ENCODE measurements around the gene KRT74.

Gene KRT74

DNA sequence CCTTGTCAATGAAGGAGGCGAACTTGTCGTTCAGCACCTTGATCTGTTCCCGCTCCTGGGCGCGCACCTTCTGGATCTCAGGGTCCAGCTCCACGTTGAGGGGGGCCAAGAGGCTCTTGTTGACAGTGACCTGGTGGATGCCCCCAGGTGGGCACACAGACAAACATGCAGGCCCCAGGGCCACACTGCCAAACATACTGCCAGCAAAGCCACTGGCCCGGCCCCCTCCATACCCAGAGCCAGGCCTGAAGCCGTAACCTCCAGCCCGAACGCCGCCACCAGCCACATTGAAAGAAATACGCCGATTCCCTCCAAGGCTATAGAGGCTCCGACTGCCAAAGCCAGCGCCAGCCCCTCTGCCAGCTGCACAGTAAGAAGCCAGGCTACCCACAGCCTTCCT is 337 bp downstream of the KRT74 start:
- DNase-seq (ENCODE audit: low spot score) = no peak

DNA sequence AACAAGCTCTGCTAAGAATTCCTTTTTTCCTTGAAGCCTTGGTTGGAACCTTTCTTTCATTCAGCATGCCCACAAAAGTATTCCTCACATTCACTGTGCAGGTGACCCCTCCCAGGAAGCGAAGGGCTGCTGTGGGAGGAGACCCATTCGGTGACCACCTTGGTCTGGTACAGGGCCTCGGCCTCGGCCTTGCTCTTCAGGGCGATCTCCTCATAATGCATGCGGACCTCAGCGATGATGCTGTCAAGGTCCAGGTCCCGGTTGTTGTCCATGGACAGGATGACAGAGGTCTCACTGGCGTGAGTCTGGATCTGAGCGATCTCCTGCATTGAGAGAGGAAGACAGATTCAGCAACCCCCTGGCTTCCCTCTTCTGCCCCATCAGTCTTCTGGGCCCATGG is 3.1 kb downstream of the KRT74 start:
- no peak for DNase-seq (ENCODE audit: low spot score)

DNA sequence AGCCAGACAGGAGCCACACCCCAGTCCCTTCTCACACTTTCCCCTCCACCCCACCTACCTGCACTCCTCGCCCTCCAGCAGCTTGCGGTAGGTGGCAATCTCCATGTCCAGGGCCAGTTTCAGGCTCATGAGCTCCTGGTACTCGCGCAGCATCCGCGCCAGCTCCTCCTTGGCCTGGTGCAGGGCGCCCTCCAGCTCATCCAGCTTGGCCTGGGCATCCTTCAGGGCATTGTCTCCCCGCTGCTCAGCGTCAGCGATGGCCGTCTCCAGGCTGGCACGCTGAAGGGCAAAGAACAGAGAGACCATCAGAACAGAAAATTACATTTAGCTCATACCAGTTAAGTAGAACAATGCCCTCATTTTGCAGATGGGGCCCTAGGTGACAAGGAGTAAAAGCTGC is 5.5 kb downstream of the KRT74 start:
- no peak for DNase-seq (ENCODE audit: low spot score)

DNA sequence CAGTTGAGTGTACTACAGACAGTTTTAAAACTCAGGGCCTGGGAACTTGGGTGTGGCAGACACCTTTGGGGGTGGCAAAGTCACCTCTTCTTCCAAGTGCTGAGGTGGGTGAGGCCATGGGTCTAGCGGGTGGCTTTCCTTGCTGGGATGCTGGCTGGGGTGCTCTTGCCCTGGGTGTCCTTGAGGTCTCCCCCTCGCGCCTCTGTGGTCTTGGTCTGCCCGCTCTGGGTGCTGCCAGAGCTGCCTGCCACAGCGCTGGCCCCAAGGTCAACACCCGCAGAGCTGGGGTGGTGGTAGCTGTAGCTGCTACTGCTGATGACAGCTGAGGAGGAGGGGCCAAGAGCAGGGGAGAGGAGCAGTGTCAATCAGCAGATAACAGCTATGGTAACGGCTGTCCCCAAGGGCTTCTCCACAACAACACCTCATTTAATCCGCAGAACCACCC is 6.8 kb downstream of the KRT74 start:
- DNase-seq (ENCODE audit: low spot score) = no peak

DNA sequence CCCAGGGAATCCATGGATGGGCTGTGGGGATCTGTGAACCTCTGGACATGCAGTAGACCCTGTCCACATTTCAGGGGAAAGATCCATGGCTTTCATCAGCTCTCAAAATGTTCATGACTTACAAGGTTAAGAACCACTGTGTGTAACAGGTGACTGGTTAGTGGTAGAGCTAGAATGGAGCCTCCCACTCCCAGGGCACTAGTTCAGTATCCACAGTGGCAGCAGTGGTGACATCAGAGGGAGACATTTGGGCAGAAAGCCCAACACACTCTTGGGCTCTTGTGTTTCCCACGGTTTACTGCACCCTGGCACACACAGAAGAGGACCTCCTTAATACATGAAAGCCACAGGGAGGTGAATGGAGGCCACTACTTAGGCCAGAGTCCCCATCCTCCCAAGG is 9.1 kb downstream of the KRT74 start:
- no peak for DNase-seq (ENCODE audit: low spot score)

DNA sequence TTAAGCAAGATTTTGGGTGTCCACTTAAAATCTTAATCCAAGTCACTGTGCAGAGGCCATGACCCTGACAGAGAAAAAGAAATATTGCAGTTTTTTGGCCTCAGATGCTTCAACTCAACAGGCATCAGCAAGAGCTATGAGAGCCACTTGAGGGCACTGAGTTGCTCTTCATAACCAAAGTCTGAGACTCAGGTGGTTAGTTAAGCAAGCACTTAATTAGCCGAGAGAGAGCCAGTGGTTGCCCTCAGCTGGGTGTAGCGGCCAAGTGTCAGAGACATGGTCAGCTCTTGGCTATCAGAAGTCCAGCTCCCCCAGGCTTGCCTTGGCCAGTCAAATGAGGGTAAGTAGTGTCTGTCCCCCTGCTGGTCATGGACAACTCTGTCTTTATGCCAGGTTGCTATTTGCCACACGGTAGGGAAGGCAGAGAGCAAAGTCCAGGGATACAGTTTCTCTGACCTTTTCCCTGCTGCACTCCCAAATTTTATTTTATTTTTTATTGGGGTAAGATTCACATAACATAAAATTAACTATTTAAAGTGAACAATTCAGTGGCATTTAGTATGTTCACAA is 11.7 kb downstream of the KRT74 start:
- DNase-seq (ENCODE audit: low spot score) = no peak

DNA sequence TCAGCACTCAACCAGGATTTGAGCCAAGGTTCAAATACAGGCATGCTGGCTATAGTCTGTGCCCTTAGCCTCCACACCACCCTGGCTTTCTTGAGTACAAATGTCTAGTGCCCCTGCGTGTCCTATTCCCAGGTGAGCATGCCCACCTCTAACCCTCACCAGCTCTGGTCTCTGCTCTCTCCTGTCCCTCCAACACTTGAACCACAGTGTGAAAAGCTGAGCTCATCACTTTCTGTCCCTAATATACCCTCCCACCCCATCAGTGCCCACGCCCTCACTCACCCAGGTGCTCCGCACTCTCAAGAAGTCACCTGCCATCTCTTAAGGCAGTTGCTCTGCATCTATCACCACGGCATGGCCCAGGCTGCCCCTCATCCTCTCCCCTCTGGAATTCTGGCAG is 13.7 kb downstream of the KRT74 start:
- DNase-seq (ENCODE audit: low spot score) = no peak

DNA sequence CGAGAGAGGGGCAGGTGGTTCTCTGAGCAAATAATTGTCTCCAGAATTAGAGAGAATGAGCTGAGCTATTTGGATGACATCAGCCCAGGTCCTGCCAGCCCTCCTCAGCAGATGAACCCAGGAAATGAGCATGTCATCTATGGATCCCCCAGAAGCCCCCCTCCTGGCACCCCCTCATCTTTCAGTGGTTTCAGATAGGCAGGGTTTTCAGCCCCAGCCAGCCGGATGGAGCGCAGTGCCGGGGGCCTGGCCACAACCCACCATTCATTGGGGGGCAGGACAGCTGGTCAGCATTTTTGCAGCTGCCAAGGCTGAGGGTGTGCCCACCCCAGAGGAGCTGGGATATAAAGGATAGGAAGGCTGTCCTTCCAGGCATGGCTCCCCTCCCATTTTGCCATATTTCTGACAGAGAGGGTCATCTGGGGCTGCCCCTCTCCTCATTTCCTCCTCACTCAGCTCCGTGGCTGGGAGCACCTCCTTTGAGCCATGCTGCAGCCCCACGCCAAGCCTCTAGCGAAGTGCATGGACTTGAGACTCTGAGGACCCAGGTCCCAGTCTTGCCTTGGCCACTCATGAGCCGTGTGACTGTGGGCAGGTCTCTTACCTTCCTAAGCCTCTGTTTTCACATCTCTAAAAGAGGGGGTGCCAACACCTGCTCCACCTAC is 14.7 kb downstream of the KRT74 start:
- DNase-seq (ENCODE audit: low spot score) = no peak

DNA sequence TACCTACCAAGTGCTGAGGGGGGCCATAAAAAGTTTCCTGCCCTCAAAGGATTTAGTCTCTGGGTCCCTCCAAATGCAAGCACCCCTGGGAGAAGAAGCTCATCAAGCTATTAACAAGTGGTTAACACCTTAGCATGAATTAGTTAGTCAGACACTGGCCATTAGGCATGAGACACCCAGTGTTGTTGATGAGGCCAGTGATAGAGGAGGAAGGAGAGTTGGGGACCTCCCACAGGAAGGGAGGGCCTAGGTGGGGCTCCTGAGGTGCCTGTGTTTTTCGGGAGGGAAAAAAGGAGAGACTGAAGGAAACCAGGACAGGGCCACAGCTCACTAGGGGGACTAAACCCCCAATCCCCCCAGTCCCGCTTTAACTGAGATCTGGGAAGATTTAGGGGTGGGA is 16.2 kb downstream of the KRT74 start:
- DNase-seq (ENCODE audit: low spot score) = no peak

DNA sequence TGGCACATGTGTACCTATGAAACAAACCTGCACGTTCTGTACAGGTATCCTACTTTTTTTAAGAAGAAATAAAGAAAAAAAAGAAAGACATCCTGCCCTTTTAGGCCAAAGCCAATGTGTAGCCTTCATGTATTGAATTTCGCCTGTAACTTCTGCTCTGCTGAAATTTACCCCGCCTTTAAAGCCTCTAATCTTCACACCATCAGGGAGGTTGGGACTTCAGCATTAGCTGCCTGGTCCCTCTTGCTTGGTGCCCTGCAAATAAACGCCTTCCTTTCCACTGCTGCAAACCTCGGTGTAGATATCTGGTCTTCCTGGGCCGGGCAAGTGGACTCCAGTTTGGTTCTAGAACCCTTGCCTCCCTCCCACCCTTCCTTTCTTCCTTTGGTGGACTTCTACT is 18.1 kb downstream of the KRT74 start:
- no peak for DNase-seq (ENCODE audit: low spot score)

DNA sequence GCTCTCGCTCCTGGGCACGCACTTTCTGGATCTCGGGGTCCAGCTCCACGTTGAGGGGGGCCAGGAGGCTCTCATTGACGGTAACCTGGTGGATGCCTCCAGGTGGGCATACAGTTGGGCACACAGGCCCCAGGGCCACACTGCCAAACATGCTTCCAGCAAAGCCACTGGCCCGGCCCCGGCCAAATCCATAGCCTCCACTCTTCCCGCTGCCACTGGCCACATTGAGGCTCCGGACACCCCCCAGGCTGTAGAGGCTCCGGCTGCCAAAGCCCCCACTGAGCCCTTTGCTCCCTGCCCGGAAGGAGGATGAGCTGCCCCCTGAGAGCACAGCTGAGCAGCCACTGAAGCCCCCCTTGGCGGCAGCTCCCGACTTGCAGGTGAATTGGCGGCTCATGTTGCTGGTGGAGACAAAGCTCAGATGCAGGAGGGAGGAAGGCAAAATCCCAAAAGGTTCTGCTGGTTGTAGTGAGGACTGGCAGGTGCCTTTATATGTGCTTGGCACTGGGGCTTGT is 20.9 kb downstream of the KRT74 start, which contains the start of gene KRT71:
KRT71 (minus strand) TSS at position 465 of the 515 bp plus-strand sequence; CDS start at position 397, 68 bp downstream.
- no peak for DNase-seq (ENCODE audit: low spot score)

DNA sequence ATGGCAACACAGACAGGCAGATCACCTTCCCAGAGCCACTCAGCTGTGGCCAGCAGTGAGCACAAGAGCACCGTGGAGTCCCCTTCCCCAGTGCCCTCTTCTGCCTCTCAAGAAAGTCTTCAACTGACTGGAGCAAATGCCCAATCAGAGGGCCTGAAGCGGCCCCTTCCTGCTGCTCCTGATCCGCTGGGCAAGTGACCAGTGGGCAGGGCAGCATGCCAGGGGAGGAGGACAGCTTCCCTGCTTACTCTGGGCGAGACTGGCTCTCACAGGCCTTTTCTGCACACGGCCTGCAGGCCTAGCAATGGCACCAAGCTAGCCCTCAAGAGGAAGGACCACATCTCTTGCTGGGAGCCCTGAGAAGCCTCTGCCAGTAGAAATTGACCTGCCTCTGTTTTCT is 21.6 kb downstream of the KRT74 start:
- no peak for DNase-seq (ENCODE audit: low spot score)

DNA sequence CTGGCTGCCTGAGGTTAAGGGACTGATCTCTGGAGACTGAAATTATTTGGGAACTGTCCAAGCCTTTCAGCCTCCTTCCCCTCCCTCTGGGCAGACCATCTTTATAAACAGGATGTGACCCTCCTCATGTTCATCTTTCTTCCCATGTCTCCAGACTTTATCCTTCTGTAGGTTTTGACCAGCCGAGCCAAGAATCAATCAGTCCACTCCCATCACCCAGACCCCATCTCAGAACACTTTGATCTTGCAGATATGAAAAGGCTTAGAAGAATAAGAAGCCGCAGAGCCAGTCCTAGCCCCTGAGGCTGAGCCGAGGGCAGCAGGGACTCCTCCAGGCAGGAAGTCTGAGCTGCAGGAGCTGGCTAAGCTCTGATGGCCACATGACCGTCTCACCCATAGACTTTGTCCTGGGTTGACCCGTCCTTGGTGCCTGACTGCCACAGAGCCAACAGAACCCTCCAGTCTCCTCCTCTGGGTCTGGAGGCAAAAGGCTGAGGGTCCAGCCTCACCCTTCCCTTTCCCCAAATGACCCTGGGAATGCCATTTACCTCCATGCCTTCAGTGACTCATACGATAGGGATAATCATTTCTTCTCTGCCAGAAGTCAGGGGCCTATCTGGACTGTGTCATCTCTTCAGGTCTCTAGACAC is 22.3 kb downstream of the KRT74 start:
- no peak for DNase-seq (ENCODE audit: low spot score)

DNA sequence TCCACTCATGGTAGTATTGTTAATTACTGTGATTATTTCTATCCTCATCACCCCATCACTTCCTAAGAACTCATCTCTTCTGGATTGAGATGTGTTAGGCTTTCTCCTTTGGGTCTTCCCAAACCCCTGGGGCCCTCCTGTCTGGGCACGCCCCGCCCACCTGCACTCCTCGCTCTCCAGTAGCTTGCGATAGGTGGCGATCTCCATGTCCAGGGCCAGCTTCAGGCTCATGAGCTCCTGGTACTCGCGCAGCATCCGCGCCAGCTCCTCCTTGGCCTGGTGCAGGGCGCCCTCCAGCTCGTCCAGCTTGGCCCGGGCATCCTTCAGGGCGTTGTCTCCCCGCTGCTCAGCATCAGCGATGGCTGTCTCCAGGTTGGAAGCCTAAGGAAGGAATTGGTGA is 27.5 kb downstream of the KRT74 start:
- no peak for DNase-seq (ENCODE audit: low spot score)

DNA sequence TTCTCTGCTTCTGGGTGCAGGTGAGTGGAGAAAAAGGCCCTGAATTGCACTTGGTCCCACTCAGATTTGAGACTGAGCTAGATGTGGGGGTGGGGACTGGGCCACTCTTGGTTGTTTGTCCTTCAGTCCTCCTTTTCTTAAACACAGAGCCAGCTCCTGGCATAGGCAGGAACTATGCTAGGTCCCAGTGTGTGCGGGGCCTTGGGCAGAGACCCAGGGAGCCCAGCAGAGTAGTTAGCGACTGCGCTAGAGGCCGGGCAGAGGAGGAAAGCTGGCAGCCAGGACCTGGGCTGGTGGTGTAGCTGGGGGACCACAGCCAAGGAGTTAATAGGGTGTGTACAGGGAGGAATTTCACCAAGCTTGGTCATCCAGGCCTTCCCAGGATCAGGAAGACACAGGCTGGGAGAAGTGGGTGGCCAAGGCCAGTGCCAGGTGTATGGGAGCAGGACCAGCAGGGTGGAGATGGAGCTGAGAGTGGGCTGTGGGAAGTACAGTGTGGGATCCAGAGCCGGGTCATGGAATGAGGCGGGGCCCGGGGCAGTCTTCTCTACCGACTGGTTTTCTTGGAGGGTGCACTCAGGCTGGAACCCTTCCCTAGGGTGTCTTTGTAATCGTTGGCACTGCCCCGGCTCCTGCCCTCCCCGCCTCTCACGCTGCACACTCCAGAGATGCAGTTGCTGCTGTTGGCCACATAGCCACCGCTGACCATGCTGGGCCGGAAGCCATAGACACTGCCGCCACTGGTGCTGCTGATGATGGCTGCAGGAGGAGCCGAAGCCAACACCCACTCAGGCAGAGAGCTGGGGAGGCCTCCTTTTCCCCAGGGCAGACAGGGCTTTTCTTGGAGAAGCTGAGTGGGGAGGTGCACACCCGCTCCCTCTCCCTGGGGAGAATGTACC is 29.4 kb downstream of the KRT74 start:
- DNase-seq (ENCODE audit: low spot score) = no peak

DNA sequence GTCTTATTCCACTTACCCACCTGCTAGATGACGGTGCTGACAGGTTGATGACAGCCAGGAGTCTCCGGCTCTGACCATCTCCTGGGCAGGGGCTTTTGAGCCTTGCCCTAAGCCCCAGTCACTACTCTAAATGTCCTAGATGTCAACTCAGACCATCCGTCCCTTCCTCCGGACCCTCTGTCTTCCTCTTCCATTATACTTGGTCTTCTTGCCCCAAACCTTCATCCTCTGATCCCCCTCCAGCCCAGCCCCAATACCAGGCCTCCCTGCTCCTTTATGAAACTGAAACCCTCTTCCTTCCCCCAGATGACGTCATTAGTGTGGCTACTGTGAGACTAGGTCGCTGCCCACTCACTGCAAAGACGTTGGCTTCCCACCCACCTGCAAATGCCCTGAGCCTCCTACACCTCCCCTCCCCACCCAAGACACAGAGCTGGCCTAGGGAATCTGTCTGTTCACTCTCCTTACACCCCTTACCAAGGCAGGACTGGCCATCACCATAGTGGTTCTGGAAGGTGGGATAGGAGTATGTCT is 30.8 kb downstream of the KRT74 start:
- no peak for DNase-seq (ENCODE audit: low spot score)

DNA sequence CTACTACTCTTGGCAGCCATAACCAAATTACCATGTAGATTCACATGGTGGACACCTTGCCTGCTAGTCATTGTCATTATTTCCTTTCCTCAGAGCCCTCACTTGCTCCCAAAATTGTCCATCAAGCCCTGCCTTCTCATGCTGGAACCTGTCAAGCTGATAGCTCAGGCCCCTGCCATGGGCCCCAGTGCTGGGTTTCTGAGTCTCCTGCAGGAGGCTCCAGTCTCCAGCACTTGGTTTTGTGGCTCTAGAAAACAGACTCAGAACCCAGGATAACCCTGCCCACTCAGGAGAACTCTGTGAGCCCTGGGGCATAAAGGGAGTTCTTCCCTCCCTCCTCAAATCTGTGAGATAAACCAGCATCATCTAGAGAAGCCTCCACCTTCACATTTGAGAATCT is 31.5 kb downstream of the KRT74 start:
- DNase-seq (ENCODE audit: low spot score) = no peak

DNA sequence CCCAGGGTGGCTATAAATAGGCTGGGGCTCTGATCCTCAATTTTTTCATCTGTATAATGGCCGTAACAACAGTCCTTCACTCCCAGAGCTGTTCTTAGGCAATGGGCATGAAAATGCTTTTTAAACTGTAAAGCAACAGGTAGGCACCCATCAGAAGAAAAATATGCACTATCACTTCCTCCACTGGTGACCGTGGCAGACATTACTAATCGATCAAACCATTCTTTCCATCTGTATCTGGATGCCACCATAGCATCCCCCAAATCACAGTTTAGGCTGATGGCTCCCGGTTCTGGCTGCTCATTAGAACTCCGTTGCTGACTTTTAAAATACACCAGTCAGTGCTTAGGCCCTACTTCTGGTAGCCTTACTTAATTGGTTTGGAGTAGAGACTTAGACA is 31.9 kb downstream of the KRT74 start:
- DNase-seq (ENCODE audit: low spot score) = no peak

DNA sequence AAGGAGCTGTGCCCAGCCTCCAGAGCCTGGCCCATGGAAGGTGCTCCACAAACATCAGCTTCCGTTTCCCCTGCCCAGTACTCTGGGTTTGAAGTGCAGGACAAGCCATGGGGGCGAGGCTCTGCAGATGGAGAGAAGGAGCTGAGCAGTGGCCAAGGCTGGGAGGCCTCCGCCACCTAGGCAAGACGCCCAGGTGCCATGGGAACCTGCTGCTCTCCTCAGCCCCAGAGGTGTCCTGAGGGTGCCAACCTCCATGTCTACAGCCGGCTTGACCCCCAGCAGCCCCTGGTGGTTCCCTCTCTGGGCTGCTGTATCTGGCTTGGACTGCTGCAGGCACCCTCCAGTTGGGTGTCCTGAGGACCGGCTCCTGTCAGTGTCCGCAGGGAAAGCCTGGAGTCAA is 33.1 kb downstream of the KRT74 start:
- no peak for DNase-seq (ENCODE audit: low spot score)

DNA sequence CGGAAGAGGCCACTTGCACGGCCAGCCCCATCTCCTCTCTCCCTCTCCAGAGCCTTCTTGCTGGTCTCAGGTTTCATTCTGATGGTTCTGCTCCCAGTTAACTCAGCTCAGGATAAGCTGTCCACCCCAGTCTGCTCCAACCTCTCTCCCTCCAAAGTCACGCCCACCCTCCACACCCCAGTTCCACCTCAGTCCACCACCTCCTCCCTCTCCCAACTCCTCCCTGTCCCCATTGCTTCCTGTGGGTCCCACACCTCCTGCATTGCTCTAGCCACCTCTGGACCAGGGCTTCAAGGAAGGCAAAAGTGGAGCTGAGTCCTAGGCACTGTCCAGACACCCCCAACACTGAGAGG is 33.8 kb downstream of the KRT74 start:
- DNase-seq (ENCODE audit: low spot score) = no peak

DNA sequence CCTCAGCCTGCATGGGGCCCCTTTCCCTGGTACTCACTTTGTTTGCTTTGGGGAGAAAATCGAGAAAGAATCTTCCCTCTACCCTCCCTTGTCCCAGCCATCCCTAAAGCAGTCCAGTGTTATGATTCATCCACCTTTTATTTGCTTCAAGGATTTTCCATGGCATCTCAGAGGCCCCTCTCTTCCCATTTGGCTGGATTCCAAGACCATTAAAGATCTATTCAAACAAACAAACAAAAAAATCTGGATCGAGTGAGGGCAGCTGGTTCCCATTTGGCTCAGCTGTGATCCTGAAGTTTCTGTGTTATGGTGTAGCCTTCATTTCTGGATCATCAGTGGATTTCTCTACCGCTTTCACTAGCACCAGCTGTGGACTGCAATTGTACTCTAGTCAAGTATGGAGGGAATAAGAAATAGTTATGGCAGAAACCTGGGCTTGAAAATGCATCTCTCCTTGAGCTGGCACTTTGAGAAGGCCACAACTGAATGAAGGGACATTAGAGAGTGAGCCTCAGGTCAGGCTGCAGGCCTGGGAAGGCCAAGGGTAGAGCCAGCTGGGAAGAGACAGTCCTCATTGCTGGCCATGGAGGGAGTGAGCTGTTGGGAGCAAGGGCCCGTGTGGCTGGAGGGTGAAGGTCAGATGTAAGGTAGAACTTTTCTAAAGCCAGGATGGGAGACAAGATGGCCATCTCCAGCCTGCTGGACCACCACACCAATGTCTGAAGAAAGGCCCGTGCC is 34.4 kb downstream of the KRT74 start:
- DNase-seq (ENCODE audit: low spot score) = no peak

DNA sequence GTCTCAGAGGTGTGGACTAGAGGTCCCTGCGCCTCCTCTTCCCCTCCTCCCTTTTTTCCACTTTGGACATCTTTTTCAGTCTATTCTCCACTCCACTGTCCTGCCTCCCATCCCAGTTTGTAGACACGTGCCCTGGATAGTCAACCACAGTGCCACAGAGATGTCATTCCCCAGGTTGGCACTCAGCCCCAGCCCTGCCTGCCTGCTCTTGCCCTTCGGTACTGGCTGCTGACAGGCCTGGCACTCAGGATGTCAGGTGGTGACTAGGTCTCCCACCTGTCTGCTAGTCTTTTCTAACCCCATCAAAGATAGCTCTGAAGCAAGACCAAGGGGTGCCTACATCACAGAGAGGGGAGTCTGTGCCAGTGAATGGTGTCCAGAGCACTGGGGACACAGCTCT is 36.5 kb downstream of the KRT74 start:
- no peak for DNase-seq (ENCODE audit: low spot score)
